ENCODE results near the gene SIX4.

SIX4 gene

GRCh38 chr14:60721326-60722106 is 2.6 kb downstream of the SIX4 start:
- FAIRE-seq: no peak

GRCh38 chr14:60720962-60721325 is 3.2 kb downstream of the SIX4 start:
- FAIRE-seq: no peak

GRCh38 chr14:60720391-60720790 is 3.8 kb downstream of the SIX4 start:
- FAIRE-seq: no peak

- no peak for FAIRE-seq
Observed at GRCh38 chr14:60713513-60713912, 10.6 kb downstream of the SIX4 start.

GRCh38 chr14:60710494-60710893 is 13.7 kb downstream of the SIX4 start:
- no peak for FAIRE-seq

GRCh38 chr14:60707858-60708257 is 16.3 kb downstream of the SIX4 start:
- no peak for FAIRE-seq

GRCh38 chr14:60705100-60705499 is 19.1 kb downstream of the SIX4 start:
- no peak for FAIRE-seq

GRCh38 chr14:60700598-60700997 is 23.6 kb downstream of the SIX4 start:
- no peak for FAIRE-seq

- no peak for FAIRE-seq
Observed at GRCh38 chr14:60695327-60695726, 28.8 kb downstream of the SIX4 start.

- FAIRE-seq: no peak
Observed at GRCh38 chr14:60691383-60692113, 32.6 kb downstream of the SIX4 start.

GRCh38 chr14:60686865-60687264 is 37.3 kb downstream of the SIX4 start:
- no peak for FAIRE-seq

- FAIRE-seq: no peak
Observed at GRCh38 chr14:60684203-60684602, 39.9 kb downstream of the SIX4 start.

- FAIRE-seq: no peak
Observed at GRCh38 chr14:60681271-60681670, 42.9 kb downstream of the SIX4 start.

- no peak for FAIRE-seq
Observed at GRCh38 chr14:60680511-60680910, 43.6 kb downstream of the SIX4 start.

GRCh38 chr14:60679566-60680258 is 44.4 kb downstream of the SIX4 start:
- FAIRE-seq: no peak

GRCh38 chr14:60677701-60678100 is 46.5 kb downstream of the SIX4 start:
- no peak for FAIRE-seq

GRCh38 chr14:60670989-60671388 is 53.2 kb downstream of the SIX4 start:
- FAIRE-seq: no peak

GRCh38 chr14:60668431-60669112 is 55.6 kb downstream of the SIX4 start:
- FAIRE-seq: no peak

GRCh38 chr14:60665177-60665550 is 59.0 kb downstream of the SIX4 start:
- FAIRE-seq: no peak

GRCh38 chr14:60662982-60663381 is 61.2 kb downstream of the SIX4 start:
- no peak for FAIRE-seq

- no peak for FAIRE-seq
Observed at GRCh38 chr14:60661721-60662120, 62.4 kb downstream of the SIX4 start.

Measured in endometrium (tissue), 2 donors.